GM18868 (cell line): ENCODE data around the gene PHETA2.

Experiments used
- ATAC-seq: cut with Tn5 transposase; IDR thresholded peaks from one replicate; pipeline ENCODE4 v1.9.1; 2021; ENCODE audit warnings: mild to moderate bottlenecking, moderate library complexity; ENCODE audit not compliant: unreplicated experiment

Gene PHETA2, protein sequence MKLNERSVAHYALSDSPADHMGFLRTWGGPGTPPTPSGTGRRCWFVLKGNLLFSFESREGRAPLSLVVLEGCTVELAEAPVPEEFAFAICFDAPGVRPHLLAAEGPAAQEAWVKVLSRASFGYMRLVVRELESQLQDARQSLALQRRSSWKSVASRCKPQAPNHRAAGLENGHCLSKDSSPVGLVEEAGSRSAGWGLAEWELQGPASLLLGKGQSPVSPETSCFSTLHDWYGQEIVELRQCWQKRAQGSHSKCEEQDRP

DNA sequence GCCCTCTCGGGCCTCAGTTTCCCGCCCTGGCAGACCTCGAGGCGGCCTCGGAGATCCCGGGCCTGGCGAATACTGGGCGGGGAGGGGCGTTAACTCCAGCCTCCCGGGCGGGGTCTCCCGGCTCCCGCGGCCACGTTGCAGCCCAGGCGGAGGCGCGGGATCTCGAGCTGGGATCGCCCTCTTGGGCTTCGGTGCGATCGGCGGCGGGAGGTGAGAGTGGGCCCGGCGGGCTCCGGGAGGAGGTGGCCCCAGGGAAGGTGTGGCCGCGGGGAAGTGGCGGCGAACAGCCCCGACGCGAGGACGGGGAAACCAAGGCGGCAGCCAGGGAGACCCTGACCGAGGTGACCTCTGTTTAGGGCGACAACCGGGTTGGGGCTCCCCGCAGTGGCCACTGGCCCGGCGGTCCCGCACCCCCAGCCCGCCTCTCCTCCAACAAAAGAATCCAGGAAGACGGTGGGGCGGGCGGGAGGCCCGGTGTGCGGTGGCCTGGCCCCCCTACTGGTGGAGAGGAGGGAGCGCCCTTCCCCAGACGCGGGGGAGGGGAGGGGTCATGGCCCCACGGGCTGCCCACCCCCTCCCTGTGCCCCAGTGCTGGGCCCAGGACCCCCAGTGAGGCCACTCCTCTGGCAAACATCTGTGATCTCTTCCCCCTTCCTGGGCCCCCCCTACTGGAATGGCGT, at the start of gene PHETA2:
Gene PHETA2 (plus strand): TSS at position 117 of the 680 bp plus-strand sequence. CDS start 3,046 bp downstream, outside the sequence.
- ATAC-seq = no peak

DNA sequence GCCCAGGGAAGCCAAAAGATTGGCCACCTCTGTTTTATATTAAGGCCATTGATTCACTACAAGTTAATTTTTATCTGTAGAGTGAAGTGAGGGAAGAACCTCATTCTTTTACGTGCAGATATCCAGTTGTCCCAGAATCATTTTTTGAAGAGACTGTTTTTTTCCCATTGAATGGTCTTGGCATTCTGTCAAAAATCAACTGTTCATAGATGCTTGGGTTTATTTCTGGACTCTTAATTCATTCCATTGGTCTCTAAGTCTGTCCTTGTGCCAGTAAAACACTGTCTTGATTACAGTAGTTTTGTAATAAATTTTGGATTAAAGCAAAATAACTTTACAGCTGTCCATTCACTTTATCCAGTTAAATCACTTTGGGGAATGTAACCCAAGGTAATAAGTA, 48.6 kb upstream of the PHETA2 start:
- ATAC-seq = no peak

DNA sequence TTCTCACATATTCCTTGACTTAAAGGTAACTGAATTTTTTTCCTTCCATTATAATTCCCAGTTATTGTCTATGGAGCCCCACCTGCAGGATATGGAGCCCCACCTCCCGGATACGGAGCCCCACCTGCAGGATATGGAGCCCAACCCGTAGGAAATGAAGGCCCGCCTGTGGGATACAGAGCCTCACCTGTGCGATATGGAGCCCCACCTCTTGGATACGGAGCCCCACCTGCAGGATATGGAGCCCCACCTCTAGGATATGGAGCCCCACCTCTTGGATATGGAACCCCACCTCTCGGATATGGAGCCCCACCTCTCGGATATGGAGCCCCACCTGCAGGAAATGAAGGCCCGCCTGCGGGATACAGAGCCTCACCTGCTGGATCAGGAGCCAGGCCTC, 47.3 kb upstream of the PHETA2 start:
- no peak for ATAC-seq

DNA sequence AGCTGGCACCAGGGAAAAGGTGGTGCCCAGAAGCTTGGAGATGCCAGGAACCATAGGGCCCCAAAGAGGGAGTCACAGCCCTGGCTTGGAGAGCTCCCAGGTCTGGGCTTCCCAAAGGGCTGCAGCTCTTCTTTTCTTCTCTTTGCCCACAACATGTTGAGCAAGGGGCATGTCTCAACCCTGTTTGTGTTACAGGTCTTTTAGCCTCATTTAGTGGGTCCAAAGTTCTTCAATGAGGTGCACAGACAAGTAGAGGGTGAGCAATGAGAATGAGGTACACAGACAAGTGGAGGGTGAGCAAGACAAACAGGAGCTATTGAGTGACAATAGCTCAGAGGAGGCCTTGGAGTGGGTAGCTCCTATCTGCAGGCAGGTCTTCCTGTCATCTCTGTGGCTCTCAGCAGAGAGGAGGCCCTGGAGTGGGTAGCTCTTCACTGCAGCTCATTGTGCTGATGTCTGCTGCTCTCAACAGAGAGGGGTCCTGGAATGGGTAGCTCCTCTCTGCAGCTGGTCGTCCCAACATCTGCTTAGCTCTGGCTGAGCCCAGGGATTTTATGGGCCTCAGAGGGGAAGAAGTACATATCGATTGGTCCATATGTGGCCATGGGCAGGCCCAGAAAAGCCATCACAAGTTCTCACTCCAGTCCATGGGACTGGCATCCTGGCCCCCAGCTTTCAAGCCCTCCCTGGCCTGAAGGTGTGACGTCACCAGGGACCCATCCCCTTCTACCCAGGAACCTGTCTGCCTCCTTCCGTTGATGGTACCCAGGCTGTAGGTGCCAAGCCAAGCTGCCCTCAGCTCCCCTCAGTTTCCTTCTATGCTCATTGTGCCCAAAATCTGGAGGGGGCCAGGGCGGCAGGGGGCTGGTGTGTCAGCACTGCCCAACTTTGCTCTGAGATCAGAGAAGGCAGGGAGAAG, 40.5 kb upstream of the PHETA2 start:
- no peak for ATAC-seq

DNA sequence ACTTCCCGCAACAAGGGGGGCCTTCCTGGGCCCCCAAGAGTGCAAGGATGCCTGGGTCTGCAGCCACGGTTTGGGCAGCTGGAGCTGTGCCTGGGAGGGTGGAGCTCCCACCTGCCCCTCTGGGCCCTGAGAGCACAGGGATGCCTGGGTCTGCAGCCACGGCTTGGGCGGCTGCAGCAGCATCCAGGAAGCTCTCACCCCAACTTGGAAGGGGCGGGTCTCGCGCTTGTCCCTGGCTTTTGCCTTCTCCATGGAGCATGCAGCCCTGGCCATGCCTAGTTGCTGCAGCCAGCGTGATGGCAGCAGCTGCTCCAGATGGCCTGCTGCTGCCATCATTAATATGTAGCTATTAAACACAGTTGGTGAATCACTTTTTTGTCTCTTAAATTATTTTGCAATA, 38.8 kb upstream of the PHETA2 start:
- ATAC-seq = no peak

DNA sequence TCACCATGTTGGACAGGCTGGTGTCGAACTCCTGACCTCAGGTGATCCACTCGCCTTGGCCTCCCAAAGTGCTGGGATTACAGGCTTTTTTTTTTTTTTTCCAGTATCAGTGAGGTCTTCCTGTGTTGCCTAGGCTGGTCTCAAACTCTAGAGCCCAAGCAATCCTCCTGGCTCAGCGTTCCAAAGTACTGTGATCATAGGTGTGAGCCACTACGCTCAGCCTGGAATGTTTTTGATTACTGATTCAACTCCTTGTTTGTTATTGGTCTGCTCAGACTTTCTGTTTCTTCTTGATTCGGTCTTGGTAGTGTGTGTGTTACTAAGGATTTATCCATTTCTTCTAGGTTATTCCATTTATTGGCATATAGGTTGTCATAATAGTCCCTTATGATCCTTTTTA, 34.8 kb upstream of the PHETA2 start:
- ATAC-seq = no peak

DNA sequence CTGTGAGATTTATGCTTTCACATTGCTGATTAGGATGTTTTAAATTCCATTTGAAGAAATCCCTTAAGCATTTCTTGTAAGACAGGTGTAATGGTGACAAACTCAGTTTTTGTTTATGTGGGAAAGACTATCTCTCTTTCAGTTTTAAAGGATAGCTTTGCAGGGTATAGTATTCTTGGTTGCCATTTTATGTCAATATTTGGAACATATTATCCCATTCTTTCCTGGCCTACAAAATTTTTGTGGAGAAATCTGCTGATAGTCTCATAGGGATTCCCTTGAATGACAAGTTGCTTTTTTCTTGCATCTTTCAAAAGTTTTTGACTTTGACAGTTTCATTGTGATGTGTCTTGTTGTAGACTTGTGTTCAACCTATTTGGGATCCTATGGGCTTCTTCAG, 32.3 kb upstream of the PHETA2 start:
- ATAC-seq = no peak

DNA sequence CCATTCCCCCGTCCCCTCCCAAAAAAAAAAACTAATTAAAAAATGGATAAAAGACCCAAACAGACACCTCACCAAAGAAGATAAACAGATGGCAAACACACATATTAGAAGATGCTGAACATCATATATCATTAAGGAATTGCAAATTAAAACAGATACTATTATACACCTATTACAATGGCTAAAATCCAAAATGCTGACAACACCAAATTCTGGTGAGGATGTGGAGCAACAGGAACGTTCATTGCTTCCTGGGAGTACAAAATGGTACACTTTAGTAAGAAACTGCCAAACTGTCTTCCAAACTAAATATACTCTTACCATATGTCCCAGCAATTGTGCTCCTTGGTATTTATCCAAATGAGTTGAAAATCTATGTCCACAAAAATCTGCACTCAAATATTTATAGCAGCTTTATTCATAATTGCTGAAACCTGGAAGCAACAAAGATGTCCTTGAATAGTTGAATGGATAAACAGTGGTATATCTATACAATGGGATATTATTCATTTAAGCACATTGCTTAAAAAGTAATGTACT, 23.3 kb upstream of the PHETA2 start:
- no peak for ATAC-seq

DNA sequence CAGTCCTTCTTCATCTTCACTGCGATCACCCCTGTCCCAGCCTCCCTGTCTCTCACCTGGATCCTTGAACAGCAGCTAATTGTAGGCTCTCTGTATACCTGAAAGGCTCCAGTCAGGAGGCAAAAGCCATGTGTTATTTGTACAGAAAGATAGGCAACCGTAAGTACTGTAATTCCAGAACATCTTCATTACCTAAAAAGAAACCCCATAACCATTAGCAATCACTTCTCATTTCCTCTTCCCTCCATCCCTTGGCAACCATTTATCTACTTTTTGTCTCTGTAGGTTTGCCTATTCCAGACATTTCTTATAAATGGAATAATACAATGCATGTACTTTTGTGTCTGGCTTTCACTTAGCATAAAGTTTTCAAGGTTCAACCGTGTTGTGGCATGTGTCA, 21.3 kb upstream of the PHETA2 start:
- no peak for ATAC-seq

DNA sequence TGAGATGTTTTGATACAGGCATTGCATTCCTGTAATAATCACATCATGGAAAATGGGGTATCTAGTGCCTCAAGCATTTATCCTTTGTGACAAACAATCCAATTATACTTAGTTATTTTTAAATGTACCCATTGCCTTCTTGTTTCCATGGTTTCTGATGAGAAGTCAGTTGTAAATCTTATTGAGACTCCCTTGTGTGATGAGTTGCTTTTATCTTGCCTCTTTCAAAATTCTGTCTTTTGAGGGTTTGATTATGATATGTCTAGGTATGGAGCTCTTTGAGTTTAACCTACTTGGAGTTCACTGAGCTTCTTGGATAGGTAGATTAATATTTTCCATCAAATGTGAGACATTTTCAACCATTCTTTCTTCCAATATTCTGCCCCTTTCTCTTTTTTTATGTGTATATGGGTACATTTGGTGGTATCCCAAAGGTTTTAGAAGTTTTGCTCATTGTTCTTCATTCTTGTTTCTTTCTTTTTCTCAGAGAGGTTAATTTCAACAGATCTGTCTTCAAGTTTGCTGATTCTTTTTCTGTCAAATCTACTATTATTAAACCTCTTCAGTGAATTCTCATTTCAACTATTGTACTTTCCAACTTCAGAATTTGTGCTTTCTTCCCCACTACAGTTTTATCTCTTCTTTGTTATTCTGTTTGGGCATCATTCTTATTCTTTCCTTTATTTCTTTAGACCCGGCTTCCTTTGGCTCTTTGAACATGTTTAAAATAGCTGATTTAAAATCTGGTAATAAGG, 17.1 kb upstream of the PHETA2 start:
- ATAC-seq = no peak

DNA sequence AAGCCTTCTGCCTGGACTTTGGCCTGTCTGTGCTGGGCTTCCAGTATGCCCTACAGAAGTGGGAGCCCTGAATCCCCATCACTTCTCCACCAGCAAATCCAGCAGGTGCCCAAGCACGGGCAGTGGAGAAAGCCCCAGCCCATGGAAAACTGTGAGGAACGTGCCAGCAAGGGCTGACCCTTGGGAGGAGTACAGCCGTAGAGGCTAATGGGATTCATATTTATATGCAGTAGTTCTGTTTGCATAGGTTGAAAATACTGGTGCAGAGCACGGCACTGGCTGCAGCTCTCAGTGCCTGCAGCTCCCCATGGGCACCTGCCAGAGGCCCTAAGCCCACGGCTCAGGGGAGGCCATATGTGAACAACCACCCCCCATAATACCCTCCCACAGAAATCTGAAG, 13.6 kb upstream of the PHETA2 start:
- no peak for ATAC-seq

DNA sequence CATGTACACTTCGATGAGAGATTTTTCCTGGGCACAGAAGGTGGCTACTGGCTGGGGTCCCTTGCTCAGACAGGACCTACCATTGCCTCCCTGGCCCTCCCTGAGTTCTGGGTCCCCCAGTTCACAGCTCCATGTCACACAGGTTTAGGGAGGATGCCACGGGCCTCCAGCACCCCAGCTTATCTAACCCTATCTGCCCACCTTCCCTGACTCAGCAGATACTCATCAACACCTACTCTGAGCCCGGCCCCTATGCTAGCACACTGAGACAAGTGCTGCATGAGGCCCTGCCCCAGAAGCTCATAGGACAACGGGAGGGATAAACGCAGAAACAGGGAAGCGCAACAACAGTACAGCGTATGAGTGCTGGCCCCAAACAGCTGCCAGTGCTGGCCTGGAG, 13.0 kb upstream of the PHETA2 start:
- ATAC-seq = no peak

DNA sequence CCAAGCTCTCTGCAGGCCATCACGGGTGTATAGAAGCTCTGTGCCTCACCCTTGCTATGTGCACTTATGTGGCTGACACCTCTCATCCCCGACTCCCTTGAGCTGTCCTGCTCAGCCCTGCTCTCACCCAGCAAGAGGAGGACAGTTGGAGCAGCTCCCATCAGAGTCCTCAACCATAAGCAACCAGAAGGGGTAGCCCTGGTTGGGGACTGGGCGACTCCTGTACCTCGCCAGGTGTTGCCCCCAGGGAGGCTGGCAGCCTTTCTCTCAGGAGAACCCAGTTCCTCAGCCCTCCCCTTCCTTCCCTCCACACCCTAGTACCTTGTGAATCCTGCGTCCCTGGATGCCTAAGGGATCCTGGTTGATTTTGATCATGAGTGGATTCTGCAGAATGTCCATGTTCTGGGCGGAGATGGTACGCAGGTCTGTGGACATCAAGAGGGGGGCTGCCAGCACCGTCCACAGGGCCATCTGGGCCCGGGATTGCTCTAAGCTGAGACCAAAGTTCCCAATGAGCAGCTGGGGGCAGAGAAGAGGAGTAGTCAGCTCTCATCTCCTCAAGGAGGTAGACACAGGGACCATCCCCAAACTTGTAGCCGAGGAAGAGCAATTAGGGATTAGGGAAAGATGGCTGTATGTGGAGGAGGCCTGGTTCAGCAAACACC, 11.4 kb upstream of the PHETA2 start:
- no peak for ATAC-seq

DNA sequence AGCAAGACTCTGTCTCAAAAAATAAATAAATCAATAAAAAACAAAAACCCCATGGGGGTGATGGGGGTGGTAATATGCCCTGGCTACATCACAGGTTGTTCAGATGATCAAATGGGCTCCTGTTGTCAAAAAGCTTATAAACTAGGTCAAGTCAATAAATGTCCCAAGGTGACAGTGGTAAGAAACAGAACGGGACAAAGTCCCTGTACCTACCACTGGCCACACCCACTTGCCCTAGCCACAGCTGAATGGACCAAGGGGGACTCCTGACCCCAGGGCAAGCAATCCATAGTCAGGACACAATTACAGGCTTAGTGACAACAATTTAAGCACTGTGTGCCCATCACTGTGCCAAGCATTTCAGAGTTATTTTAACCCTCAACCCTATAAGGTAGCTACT, 9.4 kb upstream of the PHETA2 start:
- ATAC-seq = no peak

DNA sequence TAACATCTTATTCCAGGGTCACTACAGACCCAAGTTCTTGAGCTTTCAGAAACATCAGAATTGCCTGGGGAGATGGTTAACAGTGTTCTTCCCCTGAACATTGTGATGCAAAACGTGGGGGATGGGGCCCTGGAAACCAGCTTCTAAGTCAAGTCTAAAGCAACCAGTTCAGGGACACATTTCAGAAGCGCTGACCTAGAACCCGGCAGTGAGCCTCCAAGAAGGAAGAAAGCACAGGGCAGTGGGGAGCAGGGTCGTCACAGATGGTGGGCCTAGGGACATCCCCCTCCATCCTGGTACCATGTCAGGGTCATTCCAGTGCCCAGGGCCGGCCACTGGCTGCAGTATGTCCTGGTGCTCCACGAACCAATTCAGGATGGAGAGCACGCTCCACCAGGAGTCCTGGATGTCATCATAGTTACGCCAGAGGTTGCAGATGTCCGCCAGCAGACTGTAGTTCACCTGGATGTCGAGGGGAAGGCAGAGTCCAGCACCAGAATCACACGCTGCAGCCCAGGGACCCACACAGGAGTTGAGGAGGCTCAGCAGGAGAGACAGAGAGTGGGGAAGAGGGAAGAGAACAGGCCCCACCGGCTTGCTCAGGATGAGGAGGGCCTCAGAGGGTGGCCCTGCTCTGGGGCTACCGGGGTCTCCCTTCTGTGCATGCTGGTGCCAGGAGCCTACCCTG, 8.5 kb upstream of the PHETA2 start:
- no peak for ATAC-seq

DNA sequence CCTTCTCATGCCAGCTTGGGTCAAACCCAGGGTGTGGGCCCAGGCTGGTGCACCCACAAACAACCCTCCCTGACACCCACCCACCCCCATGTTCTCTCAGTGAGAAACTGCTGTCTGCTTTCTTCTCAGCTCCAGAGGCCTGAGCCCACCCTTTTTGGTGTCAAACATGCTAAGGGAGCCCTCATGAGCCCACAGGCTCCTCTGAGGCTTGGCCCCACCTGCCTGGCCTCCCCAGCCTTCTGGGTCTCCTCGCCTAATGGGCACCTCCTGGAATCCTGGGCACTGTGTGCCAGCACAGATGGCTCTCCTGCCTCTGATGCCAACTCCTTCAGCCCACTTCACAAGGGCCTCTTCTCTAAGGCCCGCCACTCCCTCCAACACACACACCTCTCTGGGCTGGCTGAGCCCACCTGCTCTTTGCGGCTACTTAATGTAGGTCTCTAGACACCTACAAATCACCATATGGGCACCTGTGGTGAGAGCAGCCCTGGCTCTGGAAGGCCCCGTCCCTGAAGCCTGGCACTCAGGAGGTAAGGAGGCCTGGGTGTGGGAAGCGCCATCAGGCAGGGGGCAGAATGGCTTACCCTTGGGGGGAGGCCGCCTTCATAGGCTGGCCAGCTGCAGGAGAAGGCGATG, 7.8 kb upstream of the PHETA2 start:
- no peak for ATAC-seq

DNA sequence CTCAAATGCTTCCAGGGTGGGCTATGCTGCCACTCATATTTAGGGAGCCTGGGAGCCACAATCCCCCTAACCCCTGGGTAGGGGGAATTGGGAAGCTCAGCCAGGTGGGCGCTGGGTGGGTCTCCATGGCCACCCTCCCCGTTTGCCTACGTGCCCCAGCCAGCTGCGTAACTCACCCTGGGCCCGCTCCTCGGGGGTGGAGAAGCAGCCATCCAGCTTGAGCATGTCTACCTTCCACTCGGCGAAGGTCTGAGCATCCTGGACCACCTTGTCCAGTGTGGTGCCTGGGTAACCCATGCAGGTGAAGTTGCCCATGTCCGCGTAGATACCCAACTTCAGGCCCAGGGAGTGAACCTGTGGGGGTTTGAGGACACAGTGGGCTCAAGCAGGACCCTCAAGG, 7.1 kb upstream of the PHETA2 start:
- no peak for ATAC-seq

DNA sequence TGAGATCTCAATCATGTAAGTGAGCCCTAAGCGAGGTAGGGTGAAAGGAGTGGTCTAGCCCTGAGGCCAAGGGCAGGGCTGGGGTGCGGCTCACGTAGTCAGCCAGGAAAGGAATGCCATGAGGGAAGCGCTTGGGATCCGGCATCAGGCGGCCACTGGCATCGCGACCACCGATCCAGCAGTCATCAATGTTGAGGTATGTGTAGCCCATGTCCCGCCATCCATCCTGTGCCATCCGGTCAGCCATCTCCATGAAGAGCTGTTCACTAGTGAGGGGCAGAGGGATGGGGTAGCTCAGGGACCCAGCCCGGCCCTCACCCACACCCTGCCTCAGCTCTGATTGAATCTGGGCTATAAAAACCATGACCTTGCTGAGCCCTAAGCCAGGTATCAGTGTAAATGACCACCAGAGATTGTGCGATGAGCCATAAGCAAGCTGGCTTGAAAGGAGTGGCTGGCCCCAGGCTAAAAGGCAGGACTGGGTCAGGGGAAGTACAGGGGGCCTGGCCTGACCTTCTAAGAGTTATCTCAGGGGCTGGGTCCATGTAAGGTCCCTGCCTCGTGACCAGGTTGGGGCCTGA, 6.3 kb upstream of the PHETA2 start:
- no peak for ATAC-seq

DNA sequence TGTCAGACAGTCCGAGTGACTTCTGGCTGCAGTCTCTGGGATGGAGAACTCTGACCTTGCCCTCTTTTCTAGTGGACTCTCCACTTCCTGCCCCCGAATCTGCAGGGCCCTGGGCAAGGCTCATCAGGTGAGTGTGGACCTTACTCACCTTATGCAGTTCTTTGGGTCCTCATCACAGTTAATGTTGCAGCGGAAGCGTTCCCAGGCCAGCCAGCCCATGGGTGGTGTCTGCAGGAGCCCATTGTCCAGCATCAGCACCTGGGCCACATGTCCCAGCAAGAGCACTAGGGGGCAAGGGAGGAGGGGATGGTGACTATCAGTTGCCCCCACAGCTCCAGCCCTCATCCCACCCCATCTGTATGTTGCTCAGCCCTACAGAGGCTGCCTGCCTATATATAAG, 5.8 kb upstream of the PHETA2 start:
- no peak for ATAC-seq
